ENCODE results near the gene PTBP1. TPM values are rescaled to one million over a fixed set of nuclear protein-coding genes. Genes with fewer than 3 reads are reported as not detected.

PTBP1 gene
- total and polyA plus RNA-seq, 9 of the 15 experiments (the other 6 are each of a cell fraction or from before 2014, with no cell fraction given): 14.0 to 759 (median 234) TPM

GRCh38 chr19:798415-799075 is 1.3 kb downstream of the PTBP1 start (continued):
- TF ChIP-seq XRCC5 (IDR thresholded peaks at IDR 0.05; ENCODE audit: low read depth, low read length) (no peak), ID3 (CRISPR knock-in tag; IDR thresholded peaks at IDR 0.05) (no peak), ID3 (tag; IDR thresholded peaks at IDR 0.05) (no peak), FOXA3 (CRISPR knock-in tag; conservative IDR thresholded peaks at IDR 0.05 in 1 of 2, IDR thresholded peaks at IDR 0.05 in 1 of 2) (no peak), PHTF2 (CRISPR knock-in tag; IDR thresholded peaks at IDR 0.05) (no peak), ZNF124 (CRISPR knock-in tag; IDR thresholded peaks at IDR 0.05) (no peak), ZNF76 (CRISPR knock-in tag; IDR thresholded peaks at IDR 0.05; ENCODE audit: borderline replicate concordance) (no peak), SRSF3 (IDR thresholded peaks at IDR 0.05; ENCODE audit: insufficient read depth, low read length) (no peak), RBM34 (IDR thresholded peaks at IDR 0.05; ENCODE audit: borderline replicate concordance, insufficient read depth, low read length) (no peak), CC2D1A (IDR thresholded peaks at IDR 0.05) (no peak), SMAD4 (CRISPR knock-in tag; conservative IDR thresholded peaks at IDR 0.05) (no peak), BRCA1 (IDR thresholded peaks at IDR 0.05) (no peak), BRCA1 (CRISPR knock-in tag; IDR thresholded peaks at IDR 0.05) (0 out of 2 replicates have a peak, but pooled peaks have one; percentile 67), TBP (optimal IDR thresholded peaks at IDR 0.05; ENCODE audit: low read depth, low read length) (no peak), E2F6 (IDR thresholded peaks at IDR 0.05; ENCODE audit: borderline replicate concordance in 1 of 2, extremely low read depth in 1 of 2, insufficient read depth in 1 of 2, insufficient read length in 1 of 2, low read depth in 1 of 2, low read length in 1 of 2, poor library complexity in 1 of 2, severe bottlenecking in 1 of 2) (peak in 1 of 2 experiments; percentile 4), FOXK2 (conservative IDR thresholded peaks at IDR 0.05 in 1 of 2, IDR thresholded peaks at IDR 0.05 in 1 of 2; ENCODE audit: low read depth in 2 of 2) (no peak), PCBP1 (IDR thresholded peaks at IDR 0.05; ENCODE audit: low read depth, low read length, poor library complexity, severe bottlenecking) (peak; percentile 4), MTF1 (CRISPR knock-in tag; IDR thresholded peaks at IDR 0.05; ENCODE audit: borderline replicate concordance) (no peak)
- TF ChIP-seq, protein P1, sequence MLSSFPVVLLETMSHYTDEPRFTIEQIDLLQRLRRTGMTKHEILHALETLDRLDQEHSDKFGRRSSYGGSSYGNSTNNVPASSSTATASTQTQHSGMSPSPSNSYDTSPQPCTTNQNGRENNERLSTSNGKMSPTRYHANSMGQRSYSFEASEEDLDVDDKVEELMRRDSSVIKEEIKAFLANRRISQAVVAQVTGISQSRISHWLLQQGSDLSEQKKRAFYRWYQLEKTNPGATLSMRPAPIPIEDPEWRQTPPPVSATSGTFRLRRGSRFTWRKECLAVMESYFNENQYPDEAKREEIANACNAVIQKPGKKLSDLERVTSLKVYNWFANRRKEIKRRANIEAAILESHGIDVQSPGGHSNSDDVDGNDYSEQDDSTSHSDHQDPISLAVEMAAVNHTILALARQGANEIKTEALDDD (IDR thresholded peaks at IDR 0.05): no peak
- TF ChIP-seq, protein P2, sequence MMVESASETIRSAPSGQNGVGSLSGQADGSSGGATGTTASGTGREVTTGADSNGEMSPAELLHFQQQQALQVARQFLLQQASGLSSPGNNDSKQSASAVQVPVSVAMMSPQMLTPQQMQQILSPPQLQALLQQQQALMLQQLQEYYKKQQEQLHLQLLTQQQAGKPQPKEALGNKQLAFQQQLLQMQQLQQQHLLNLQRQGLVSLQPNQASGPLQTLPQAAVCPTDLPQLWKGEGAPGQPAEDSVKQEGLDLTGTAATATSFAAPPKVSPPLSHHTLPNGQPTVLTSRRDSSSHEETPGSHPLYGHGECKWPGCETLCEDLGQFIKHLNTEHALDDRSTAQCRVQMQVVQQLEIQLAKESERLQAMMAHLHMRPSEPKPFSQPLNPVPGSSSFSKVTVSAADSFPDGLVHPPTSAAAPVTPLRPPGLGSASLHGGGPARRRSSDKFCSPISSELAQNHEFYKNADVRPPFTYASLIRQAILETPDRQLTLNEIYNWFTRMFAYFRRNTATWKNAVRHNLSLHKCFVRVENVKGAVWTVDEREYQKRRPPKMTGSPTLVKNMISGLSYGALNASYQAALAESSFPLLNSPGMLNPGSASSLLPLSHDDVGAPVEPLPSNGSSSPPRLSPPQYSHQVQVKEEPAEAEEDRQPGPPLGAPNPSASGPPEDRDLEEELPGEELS (CRISPR knock-in tag; IDR thresholded peaks at IDR 0.05; ENCODE audit: borderline replicate concordance): no peak
- TF ChIP-seq, protein P3, sequence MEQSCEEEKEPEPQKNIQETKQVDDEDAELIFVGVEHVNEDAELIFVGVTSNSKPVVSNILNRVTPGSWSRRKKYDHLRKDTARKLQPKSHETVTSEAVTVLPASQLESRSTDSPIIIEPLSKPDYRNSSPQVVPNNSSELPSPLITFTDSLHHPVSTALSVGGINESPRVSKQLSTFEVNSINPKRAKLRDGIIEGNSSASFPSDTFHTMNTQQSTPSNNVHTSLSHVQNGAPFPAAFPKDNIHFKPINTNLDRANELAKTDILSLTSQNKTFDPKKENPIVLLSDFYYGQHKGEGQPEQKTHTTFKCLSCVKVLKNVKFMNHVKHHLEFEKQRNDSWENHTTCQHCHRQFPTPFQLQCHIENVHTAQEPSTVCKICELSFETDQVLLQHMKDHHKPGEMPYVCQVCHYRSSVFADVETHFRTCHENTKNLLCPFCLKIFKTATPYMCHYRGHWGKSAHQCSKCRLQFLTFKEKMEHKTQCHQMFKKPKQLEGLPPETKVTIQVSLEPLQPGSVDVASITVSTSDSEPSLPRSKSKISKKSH (CRISPR knock-in tag; IDR thresholded peaks at IDR 0.05): no peak

Measured in K562 (cell line).